B cell (primary cell): ENCODE results near the gene SSR1. TPM values are rescaled to one million over a fixed set of nuclear protein-coding genes. Genes with fewer than 3 reads are reported as not detected.

Experiments
- ATAC-seq: fragments of 200-7000 bp; cut with Tn5 transposase; one replicate; pipeline ENCODE4 v1.10.0; 2021; ENCODE audit warnings: low read depth, mild to moderate bottlenecking, moderate number of reproducible peaks, moderate library complexity
- CTCF ChIA-PET: fragments of 350-600 bp; sonication (Branson Sonifier 250); formaldehyde crosslinking; loops from one replicate; lab custom pipeline; 2021; ENCODE audit warnings: antibody characterized with exemption, inconsistent platforms; lab: Charles Lee
- POLR2A ChIA-PET: fragments of 350-600 bp; sonication (Branson Sonifier 250); formaldehyde crosslinking; loops from one replicate; lab custom pipeline; 2021; ENCODE audit warnings: antibody characterized with exemption; lab: Charles Lee
- DNase-seq: peaks from one replicate; pipeline ENCODE4 v3.0.0; 2013
- H2AFZ ChIP-seq: 2 replicates; pipeline ENCODE4 v1.6.1; 2012; ENCODE audit warnings: mild to moderate bottlenecking, low read depth, low read length; ENCODE audit not compliant: insufficient read depth, poor library complexity, severe bottlenecking
- H3K27ac ChIP-seq, 2 donors: 1 replicate in 1 of 2; 2 replicates in 1 of 2; pipeline ENCODE4 v1.5.1; 2012 to 2013; ENCODE audit warnings: low read length in 2 of 2, mild to moderate bottlenecking in 2 of 2, moderate library complexity in 1 of 2
- H3K27me3 ChIP-seq, 4 experiments: fragments of 200-600 bp in 1 of 4; sonication (generic) in 1 of 4; replicated peaks in 1 of 4; 1 replicate in 2 of 4; 2 replicates in 2 of 4; pipeline versions ENCODE4 v1.6.1 to v1.7.0; 2013 to 2016; ENCODE audit warnings: low read length in 3 of 4, mild to moderate bottlenecking in 2 of 4, mixed read lengths in 1 of 4, moderate library complexity in 1 of 4; ENCODE audit not compliant: insufficient read depth in 4 of 4, control insufficient read depth in 3 of 4; ENCODE audit errors: control extremely low read depth in 1 of 4
- H3K36me3 ChIP-seq, 2 experiments: replicated peaks in 1 of 2; 1 replicate in 1 of 2; 2 replicates in 1 of 2; pipeline versions ENCODE4 v1.6.1 to v1.7.1; 2013; ENCODE audit warnings: low read length in 1 of 2; ENCODE audit not compliant: insufficient read depth in 2 of 2, control insufficient read depth in 1 of 2; ENCODE audit errors: control extremely low read depth in 1 of 2, extremely low read depth in 1 of 2
- H3K4me1 ChIP-seq, 2 donors: fragments of 200-600 bp in 1 of 2; sonication (generic) in 1 of 2; 1 replicate in 1 of 2; 2 replicates in 1 of 2; pipeline versions ENCODE4 v1.5.1 to v1.6.1; 2013 to 2017; ENCODE audit warnings: low read length in 2 of 2; ENCODE audit not compliant: control insufficient read depth in 2 of 2, insufficient read depth in 2 of 2
- H3K4me2 ChIP-seq: replicated peaks from 2 replicates; pipeline ENCODE3; 2012; ENCODE audit warnings: mild to moderate bottlenecking, low read depth, low read length; ENCODE audit not compliant: poor library complexity, severe bottlenecking
- H3K4me3 ChIP-seq, 5 experiments: fragments of 200-600 bp in 1 of 5; sonication (generic) in 1 of 5; 1 replicate in 3 of 5; 2 replicates in 2 of 5; pipeline versions ENCODE4 v1.5.1 to v1.7.0; 2011 to 2016; ENCODE audit warnings: low read length in 4 of 5, mild to moderate bottlenecking in 4 of 5, low read depth in 2 of 5, control low read depth in 1 of 5, moderate library complexity in 1 of 5; ENCODE audit not compliant: insufficient read depth in 1 of 5; ENCODE audit errors: control extremely low read depth in 1 of 5, extremely low read depth in 1 of 5
- H3K79me2 ChIP-seq: fragments of 200-600 bp; sonication (generic); one replicate; pipeline ENCODE4 v1.6.0; 2016; ENCODE audit warnings: low read length; ENCODE audit not compliant: control insufficient read depth, insufficient read depth
- H3K9ac ChIP-seq: fragments of 200-600 bp; sonication (generic); 2 replicates; pipeline ENCODE4 v1.6.1; 2017; ENCODE audit warnings: mild to moderate bottlenecking, low read length, moderate library complexity
- H3K9me3 ChIP-seq, 3 donors: one replicate each; pipeline versions ENCODE4 v1.6.1 to v1.7.1; 2013; ENCODE audit warnings: low read length in 2 of 3; ENCODE audit not compliant: control insufficient read depth in 2 of 3, insufficient read depth in 1 of 3; ENCODE audit errors: control extremely low read depth in 1 of 3
- H4K20me1 ChIP-seq: 2 replicates; pipeline ENCODE4 v1.6.0; 2012; ENCODE audit warnings: mild to moderate bottlenecking, low read length; ENCODE audit not compliant: insufficient read depth, control insufficient read depth, poor library complexity, severe bottlenecking
- H3K27ac Mint-ChIP-seq: one replicate; pipeline ENCODE4 v1.8.0; 2021; ENCODE audit warnings: mixed read lengths
- H3K27me3 Mint-ChIP-seq: one replicate; pipeline ENCODE4 v1.8.0; 2021; ENCODE audit warnings: mixed read lengths
- H3K4me1 Mint-ChIP-seq: one replicate; pipeline ENCODE4 v1.8.0; 2021; ENCODE audit warnings: mixed read lengths
- H3K4me3 Mint-ChIP-seq: one replicate; pipeline ENCODE4 v1.8.0; 2021; ENCODE audit warnings: mixed read lengths
- H3K9me3 Mint-ChIP-seq: one replicate; pipeline ENCODE4 v1.8.0; 2022; ENCODE audit warnings: mixed read lengths; ENCODE audit not compliant: insufficient read depth
- EZH2 ChIP-seq: IDR thresholded peaks from 2 replicates; pipeline ENCODE4 v1.6.1; 2012; ENCODE audit warnings: borderline replicate concordance, low read depth, mild to moderate bottlenecking, moderate library complexity, low read length; ENCODE audit not compliant: insufficient read depth, poor library complexity, severe bottlenecking
- WGBS: methylation state at CpG from one replicate; pipeline ENCODE4 v1.1.5; 2013; ENCODE audit warnings: missing lambda C conversion rate; ENCODE audit not compliant: insufficient coverage; 5-methylcytosine and 5-hydroxymethylcytosine counted together
- intact Hi-C: fragments of 100-400 bp; cut with micrococcal nuclease; formaldehyde crosslinking; loops from one replicate; pipeline ENCODE4 v1.10.0; 2022
- polyA plus RNA-seq: library from polyadenylated mRNA; depleted of rRNA; stranded (reverse); fragments of >200 nt; gene quantifications from 2 replicates; pipeline ENCODE4 v1.2.3, GENCODE V29; 2012
- total RNA-seq, 2 donors: library from RNA; stranded (reverse); fragments of 120-200 nt in 1 of 2; gene quantifications; 1 replicate in 1 of 2; 2 replicates in 1 of 2; pipeline versions ENCODE4 v1.2.3 to v1.2.4, GENCODE V29; 2013 to 2022
- TF ChIP-seq, protein P1 (sequence below): fragments of 200-600 bp; IDR thresholded peaks from one replicate; pipeline ENCODE4 v1.8.0; 2022; ENCODE audit warnings: antibody characterized with exemption, mild to moderate bottlenecking

Gene SSR1
- total and polyA plus RNA-seq, 2 donors (not counting 1 experiment from before 2014, with no cell fraction given): 15.9 to 81.6 TPM

DNA sequence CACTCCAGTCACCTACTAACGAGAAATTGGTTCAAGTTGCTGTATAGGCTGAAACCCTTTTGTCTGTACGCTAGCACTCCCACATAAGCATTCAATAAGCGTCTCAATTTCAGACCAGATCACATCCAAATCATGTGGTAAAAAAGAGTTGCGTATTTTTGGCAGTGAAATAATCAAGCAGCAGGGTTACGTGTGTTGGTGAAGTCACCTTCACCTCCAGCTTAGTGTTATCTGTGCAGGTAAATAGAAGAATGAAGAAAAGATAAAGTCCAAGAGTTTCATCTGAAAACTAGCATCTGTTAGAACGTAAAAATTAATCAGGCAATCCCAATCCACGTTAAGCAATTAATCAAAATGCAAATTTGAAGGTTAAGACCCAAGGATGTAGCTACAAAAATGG lies 11.3 kb downstream of the SSR1 start:
- H4K20me1 ChIP-seq: peaks cover 15% of the 10 kb centered on the region
- ChIA-PET CTCF (no interaction called here), POLR2A (no interaction called here)
- 100% methylated on average over 1 of the region's 7 CpGs for WGBS
- no peaks in the 10 kb centered on the region for H3K27me3 Mint-ChIP-seq
- no peak overlapping the region for H3K27ac Mint-ChIP-seq
- no peak overlapping the region for H2AFZ ChIP-seq
- no peaks in the 10 kb centered on the region for H3K27me3 ChIP-seq
- DNase-seq: no peak
- peaks cover 23% of the 10 kb centered on the region for H3K79me2 ChIP-seq
- ATAC-seq: no peak
- no peak overlapping the region for H3K4me3 Mint-ChIP-seq
- H3K9me3 ChIP-seq: no peaks in the 10 kb centered on the region
- no peaks in the 10 kb centered on the region for H3K9me3 Mint-ChIP-seq
- H3K4me1 ChIP-seq: no peaks in the 10 kb centered on the region
- no peak overlapping the region for H3K4me2 ChIP-seq
- intact Hi-C loops: no loop called here
- H3K36me3 ChIP-seq: peaks cover 7 to 82% of the 10 kb centered on the region in 2 experiments
- TF ChIP-seq EZH2: no peak
- TF ChIP-seq, protein P1, sequence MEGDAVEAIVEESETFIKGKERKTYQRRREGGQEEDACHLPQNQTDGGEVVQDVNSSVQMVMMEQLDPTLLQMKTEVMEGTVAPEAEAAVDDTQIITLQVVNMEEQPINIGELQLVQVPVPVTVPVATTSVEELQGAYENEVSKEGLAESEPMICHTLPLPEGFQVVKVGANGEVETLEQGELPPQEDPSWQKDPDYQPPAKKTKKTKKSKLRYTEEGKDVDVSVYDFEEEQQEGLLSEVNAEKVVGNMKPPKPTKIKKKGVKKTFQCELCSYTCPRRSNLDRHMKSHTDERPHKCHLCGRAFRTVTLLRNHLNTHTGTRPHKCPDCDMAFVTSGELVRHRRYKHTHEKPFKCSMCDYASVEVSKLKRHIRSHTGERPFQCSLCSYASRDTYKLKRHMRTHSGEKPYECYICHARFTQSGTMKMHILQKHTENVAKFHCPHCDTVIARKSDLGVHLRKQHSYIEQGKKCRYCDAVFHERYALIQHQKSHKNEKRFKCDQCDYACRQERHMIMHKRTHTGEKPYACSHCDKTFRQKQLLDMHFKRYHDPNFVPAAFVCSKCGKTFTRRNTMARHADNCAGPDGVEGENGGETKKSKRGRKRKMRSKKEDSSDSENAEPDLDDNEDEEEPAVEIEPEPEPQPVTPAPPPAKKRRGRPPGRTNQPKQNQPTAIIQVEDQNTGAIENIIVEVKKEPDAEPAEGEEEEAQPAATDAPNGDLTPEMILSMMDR: no peak
- H3K9ac ChIP-seq: no peak overlapping the region
- peaks cover 9% of the 10 kb centered on the region for H3K4me1 Mint-ChIP-seq
- no peak overlapping the region for H3K4me3 ChIP-seq
- no peak overlapping the region for H3K27ac ChIP-seq

DNA sequence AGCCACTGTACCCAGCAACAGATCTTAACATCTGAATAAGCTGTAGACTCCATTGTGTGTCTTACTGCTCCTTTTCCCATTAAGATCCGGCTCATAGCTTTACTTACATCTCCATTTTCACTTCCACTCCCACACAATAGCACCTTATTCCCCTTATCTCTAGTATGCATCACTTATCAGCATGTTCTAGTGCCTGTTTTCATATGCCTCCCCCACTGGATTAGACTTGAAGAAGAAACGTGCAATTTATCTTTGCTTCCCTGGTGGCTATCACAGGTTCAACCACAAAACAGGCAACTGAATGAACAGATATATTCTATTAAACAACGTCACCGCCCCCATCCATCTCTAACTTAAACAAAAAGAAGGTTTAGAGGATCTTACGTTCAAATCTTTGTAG lies 12.1 kb downstream of the SSR1 start:
- H3K27ac Mint-ChIP-seq: no peak overlapping the region
- WGBS: 96% methylated on average over 3 of the region's 5 CpGs
- ATAC-seq (no peak), DNase-seq (no peak)
- intact Hi-C loops: no loop called here
- no peaks in the 10 kb centered on the region for H3K27me3 ChIP-seq
- H3K4me1 ChIP-seq: no peaks in the 10 kb centered on the region
- no peak overlapping the region for H3K27ac ChIP-seq
- H2AFZ ChIP-seq: no peak overlapping the region
- H3K9me3 ChIP-seq: no peaks in the 10 kb centered on the region
- H3K4me3 Mint-ChIP-seq: no peak overlapping the region
- H4K20me1 ChIP-seq: peaks cover 15% of the 10 kb centered on the region
- H3K9ac ChIP-seq: no peak overlapping the region
- H3K9me3 Mint-ChIP-seq: no peaks in the 10 kb centered on the region
- peaks cover 19% of the 10 kb centered on the region for H3K79me2 ChIP-seq
- peaks cover 9% of the 10 kb centered on the region for H3K4me1 Mint-ChIP-seq
- H3K4me3 ChIP-seq: no peak overlapping the region
- H3K36me3 ChIP-seq: peaks cover 7 to 88% of the 10 kb centered on the region in 2 experiments
- no peaks in the 10 kb centered on the region for H3K27me3 Mint-ChIP-seq
- H3K4me2 ChIP-seq: no peak overlapping the region
- ChIA-PET POLR2A (no interaction called here), CTCF (interaction anchor here (1.3 to 1.6 kb wide), 2 partner anchors 15 to 24 kb away, joined by 4 to 5 read pairs; no protein-coding TSS in a partner anchor)
- no peak for TF ChIP-seq EZH2
- TF ChIP-seq, protein P1: no peak
